TTC549 (cell line): ENCODE measurements around the gene PRKCE.

ENCODE experiments used
- FAIRE-seq: peaks from 2 replicates; lab custom pipeline; 2012; peaks lifted over from hg19 to GRCh38; lab: Jason Lieb, UNC

The PRKCE gene

GRCh38 chr2:46153996-46154753, 502.7 kb downstream of the PRKCE start:
- no peak for FAIRE-seq

DNA sequence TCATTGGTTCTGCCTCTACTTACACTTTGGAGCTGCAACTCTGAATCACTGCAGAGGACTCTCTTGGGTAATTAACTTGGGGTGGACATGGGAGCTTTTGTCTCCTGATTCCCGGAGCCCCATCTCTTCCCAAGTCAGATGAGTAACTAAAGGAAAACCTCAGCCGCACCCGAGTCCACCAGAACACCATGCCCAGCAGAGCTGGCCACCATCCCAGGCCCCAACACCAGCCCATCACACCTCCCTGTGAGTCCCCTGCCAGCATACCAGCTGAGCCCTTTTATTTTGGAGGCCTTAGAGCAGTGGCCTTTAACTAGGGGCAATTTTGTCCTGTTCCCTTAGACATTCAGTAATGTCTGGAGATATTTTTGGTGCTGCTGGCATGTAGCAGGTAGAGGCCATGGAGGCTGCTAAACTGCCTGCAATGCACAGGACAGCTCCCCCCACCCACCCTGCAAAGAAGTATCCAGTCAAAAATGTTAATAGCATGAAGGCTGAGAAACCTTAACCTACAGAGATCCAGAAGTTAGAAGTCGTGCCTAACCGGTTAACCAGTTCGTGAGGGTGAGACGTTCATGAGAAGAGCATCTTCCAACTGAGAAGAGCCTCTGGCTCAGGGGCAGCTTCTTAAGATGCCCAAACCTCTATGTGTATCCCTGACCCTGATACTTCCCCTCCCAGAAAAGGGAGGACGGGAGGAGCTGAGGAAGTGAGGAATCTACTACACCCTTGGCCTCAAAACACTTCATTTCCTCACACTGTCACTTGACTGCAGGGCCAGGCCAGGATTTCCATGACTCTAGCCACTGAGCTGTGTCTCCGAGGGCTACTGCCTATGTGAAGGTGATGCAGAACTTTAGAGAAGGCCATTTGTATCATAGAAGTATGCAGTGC, 505.8 kb downstream of the PRKCE start:
- FAIRE-seq, result no peak

DNA sequence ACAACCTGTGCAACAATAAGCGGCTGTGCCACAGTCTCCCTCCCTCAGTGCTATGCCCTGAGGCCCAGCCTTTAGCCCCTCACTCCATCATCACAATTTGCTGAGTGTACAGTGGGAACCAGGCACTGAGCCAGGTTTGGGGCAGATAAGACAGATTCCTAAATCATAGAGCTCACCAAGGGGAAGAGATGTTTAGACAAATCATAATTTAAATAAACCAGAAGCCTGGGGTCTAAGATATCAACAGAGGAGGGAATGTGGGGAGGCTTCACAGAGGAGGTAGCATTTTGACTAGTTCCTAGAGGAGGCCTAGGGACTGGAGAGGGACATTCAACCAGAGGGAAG, 506.5 kb downstream of the PRKCE start:
- no peak for FAIRE-seq

- FAIRE-seq, result no peak
Observed at GRCh38 chr2:46158661-46159060, 507.2 kb downstream of the PRKCE start.

DNA sequence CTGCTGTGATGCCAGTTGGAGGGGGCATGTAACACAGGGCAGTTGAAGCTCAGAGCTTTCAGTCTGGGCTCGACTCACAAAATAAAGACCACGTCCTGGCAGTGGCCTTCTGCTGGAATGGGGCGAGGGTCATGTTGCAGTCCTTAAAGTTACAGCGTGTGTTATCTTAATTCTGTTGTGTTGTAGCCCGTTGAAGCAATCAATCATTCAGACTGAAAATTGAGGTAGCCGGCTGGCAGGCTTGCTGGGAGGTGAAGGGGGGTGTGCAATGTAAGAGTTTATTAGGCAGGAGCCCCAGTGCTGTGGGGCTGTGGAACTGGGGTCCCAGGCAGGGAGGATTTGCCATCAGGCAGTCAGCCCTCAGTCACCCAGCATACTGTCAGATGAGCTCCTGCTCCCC, 508.9 kb downstream of the PRKCE start:
- FAIRE-seq, result no peak

DNA sequence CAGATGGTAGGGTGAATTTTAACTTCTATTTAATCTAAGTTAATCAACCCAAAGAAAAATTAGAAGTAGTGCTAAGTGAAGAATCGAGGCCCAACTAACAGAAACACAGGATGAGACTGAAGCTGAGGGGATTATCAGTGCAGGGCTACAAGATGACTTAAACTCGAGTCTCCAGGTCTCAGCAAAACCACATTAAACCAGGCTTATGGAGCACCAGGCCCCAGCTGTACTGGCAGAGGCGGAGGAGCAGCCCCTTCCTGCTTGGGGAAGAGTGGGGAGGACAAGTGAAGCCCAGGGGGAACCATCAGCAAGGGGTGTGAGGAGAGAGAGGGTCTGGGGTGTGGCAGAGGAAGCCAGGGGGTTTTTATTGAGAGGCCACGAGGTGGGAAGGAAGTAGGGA, 509.8 kb downstream of the PRKCE start:
- no peak for FAIRE-seq

DNA sequence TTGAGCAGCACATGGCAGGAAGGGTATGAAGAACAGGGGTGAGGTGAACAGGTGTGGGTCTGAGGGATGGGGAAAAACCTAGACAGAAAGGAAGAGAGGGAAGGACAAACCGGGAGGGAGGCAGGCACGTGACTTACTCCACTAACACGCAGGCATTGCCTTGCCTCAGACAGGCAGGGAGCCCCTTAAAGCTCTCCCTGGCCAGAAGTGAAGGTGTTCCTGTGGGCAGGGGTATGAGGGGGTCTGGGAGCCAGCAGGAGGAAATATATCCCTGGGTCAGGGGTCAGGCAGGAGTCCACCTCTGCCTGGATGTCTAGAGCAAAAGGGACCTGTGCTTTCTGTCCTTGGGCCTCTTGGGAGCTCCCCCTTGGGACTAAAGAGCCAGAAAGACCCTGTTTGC, 510.4 kb downstream of the PRKCE start:
- no peak for FAIRE-seq

DNA sequence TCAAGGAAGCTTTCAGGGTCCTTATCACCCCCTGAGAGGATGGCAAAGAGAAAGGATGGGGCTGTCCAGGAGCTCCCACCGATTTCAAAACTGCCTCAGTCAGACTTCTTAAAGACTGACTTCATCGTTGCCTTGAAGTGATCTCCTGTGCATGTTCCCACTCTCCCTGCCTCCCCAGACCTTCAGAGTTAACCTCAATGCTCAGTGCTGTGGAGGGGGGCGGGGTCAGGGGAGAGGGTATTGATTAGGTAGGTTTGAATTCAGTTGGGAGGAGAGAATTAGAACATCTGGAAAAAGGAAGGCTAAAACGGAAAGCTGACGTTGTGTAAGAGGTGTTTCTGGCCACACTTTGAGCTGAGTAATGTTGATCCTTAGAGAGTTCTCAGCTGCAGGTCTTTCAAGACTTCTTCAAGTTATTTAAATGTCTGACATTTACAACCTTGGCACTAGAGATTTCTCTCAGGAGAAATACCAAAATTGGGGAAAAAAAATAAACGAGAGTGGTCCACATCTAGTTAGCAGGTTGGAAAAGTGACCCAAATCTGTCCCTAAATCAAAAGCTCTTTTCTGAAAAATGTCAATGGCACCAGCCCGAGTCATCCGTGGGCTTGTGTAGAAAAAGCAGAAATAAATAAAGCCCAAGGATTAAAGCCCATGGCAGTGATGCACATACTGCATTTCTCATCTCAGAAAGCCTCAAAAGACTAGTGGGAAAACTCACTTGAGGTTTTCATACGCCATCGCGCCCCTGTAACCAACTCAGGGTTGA, 511.0 kb downstream of the PRKCE start:
- no peak for FAIRE-seq

DNA sequence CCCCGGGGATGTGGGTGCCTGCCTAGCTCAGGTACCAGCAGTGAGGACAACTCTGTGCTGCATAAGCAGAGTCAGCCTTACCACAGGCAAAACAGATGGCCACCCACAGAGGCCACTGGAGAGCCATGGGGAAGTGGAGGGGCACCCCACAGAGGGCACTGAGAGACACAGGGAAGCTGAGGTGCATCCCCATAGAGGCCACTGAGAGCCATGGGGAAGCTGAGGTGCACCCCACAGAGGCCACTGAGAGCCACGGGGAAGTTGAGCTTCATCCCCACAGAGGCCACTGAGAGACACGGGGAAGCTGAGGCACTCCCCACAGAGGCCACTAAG, 511.6 kb downstream of the PRKCE start:
- no peak for FAIRE-seq

GRCh38 chr2:46163804-46164528, 512.5 kb downstream of the PRKCE start:
- FAIRE-seq, result no peak

DNA sequence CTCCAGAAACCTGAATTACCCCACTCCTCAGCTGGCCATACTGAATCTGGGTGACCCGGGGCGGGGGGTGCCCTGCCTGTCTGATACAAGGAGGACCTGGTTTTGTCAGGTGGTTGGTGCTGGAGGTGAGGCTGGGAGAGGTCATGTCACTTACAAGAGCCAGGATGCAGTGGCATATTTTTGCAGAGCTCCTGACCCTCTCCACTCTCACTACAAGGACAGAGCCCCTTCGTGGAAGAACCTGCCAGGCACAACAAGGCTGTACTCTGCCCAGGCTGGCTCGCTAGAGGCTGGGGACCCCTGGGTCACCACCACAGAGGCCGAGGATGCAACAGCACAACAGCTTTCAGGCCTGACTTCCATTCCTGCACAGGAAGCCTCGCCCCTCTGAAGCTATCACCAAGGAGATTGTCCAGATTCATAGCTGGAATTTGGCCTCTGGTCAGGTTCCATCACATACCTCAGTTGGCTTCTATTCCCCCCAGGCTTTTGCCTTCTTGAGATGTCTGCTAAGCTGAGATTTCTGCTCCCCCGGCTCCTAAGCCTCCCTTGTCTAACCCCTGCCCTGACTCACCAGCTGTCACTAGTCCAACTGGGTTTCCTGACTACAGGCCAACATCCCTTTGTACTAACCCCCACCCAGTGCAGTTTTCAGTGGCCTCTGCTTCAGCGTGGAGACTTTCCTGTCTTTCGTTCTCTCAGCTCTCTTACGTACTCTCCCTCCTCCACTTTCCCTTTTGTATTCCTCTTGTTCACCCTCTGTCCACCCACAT, 513.2 kb downstream of the PRKCE start:
- FAIRE-seq, result no peak

DNA sequence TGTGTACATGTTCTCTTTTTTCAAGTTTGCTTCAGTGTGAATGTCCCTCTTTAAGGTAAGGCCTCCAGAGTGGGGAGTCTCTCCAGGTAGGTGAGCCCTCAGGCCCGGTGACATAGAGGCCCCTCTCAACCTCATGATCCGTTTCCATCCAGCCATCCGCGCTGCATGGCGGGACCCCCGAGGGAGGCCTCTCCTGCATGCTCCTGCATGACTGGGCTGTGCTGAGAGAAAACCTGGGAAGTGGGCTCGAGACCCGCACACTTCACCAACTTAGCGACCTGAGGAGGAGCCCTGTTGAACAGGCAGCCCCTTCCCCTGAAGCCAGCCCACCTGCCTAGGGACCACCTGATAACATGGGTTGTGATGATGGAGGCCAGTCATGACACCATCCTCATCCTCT, 514.4 kb downstream of the PRKCE start:
- FAIRE-seq, result no peak

- no peak for FAIRE-seq
Observed at GRCh38 chr2:46167406-46167805, 515.9 kb downstream of the PRKCE start.

DNA sequence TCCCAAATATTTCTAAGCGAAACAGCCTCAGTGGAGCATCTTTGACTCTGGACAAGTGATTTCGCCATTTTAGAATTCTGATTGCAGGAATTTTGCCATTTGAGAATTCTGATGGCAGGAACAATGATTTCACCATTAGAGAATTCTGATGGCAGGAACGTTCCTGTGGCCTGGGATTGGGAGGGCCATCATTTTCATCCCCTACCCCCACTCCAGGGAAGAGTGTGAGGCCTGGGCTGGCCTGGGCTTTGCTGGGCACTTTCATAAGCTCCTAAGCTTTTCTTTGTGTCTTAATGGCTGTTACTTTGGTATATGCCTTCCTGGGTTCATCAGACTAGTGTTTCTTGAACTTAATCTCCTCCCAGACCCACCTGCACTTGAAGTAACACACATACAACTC, 516.4 kb downstream of the PRKCE start:
- FAIRE-seq, result no peak

DNA sequence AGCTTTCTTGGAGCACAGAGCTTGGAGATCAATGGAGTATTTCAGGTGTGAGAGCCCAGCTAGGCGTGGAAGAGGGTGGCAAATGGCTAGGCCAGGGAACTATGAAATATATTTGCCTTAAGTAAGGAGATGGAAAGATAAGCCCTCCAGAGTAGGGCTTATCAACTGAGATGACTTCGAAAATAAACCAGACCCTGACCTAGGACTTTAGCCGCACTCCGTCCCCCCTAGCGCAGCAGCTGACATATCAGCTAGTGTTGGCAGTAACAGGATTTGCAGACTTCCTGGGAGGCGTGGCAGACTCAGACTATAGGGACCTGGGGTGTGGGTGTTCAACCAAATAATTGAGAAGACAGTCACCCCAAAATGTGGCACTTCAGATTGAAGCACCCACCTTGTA, 518.0 kb downstream of the PRKCE start:
- no peak for FAIRE-seq

DNA sequence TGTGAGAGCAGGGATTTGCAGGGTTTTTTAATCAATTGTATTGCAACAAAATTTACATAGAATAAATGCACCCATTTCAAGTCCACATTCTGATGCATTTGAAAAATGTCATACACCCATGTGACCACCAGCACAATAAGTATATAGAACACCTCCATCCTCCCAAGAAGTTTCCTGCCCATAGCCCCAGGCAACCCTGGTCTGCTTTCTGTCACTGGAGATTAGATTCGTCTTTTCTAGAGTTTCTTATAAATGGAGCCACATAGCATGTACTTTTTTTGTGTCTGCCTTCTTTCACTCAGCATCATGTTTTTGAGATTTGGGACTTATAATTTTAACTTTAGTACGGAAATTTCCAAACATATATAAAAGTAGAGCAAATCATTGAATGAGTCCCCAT, 518.6 kb downstream of the PRKCE start:
- no peak for FAIRE-seq

DNA sequence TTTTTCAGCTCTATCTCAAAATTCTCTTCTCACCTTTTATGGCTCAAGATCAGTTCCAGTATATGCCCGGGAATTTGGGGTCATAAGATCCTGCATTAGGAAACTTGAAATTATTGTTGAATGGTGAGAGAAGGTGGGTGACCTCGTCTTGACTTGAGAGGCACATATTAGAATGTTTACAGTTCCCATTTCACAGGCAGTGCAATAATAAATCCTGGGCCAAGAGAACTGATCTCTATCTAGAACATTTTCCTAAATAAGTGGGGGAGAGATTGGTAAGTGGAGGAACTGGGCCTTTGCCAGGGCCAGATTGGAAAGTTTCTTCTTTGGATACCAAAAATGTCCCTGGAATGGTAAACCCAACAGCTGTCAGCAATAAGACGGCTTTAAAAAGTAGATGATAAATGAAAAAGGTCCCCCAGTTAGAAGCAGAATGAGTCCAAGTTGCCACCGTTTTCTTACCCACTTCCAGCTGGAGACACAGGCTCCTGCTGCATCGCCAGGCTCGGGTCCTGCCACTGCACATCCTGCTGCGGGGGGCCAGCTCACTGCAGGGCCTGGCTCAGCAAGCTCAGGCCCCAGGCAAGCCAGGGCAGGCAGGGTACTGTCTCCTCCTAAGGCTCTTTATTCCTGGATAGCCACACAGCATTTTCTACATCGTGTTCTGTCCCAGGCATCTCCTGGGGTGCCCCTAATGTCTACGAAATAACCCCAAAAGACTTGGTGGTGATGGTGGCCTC, 519.3 kb downstream of the PRKCE start:
- FAIRE-seq, result no peak

DNA sequence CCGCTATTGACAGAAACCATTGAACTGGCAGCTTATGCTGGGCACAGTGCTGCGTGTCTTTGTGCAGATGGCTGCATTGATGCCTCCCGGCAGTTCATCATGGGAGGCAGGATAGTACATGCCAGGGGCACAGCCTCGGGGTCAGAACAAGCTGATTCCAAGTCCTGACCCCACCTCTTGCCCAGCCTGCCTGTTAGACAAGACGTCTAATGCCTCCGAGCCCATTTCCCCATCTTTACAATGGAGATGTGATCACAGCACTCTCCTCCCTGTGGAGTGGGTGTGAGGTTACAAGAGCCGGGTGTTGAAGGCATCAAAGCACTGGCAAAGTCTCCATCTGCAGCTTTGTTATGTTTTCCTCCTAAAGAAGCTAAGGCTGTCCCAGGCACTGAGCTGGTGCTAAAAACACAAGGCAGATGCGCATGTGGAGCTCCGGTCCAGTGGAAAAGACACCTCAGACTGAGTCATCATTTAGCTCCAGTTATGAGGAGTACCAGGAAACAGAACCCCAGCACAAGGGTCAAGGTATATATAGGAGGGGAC, 520.0 kb downstream of the PRKCE start:
- FAIRE-seq, result no peak

- no peak for FAIRE-seq
Observed at GRCh38 chr2:46171996-46172546, 520.6 kb downstream of the PRKCE start.

DNA sequence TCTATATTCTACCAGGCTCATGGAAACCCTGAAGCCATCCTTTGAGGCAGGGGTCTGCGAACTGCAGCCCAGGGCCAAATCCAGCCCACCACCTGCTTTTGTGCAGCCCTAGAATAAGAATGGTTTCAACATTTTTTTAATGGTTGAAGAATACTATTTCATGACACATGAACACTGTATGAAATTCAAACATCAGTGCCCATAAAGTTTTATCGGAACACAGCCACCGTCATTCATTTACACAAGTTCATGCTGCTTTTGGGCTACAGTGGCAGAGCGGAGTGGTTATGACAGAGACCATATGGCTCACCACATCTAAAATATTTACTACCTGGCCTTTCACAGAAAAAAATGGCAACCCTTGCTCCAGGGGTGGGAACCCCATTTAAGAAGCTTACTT, 521.6 kb downstream of the PRKCE start:
- FAIRE-seq, result no peak
